Measurements from ENCODE around the gene TLE6. TPM values are rescaled to one million over a fixed set of nuclear protein-coding genes. Genes with fewer than 3 reads are reported as not detected.

The TLE6 gene
- total and polyA plus RNA-seq, 2 of the 13 experiments (the other 11 are each of a cell fraction or from before 2014, with no cell fraction given), result 0.24 to 5.5 TPM

DNA sequence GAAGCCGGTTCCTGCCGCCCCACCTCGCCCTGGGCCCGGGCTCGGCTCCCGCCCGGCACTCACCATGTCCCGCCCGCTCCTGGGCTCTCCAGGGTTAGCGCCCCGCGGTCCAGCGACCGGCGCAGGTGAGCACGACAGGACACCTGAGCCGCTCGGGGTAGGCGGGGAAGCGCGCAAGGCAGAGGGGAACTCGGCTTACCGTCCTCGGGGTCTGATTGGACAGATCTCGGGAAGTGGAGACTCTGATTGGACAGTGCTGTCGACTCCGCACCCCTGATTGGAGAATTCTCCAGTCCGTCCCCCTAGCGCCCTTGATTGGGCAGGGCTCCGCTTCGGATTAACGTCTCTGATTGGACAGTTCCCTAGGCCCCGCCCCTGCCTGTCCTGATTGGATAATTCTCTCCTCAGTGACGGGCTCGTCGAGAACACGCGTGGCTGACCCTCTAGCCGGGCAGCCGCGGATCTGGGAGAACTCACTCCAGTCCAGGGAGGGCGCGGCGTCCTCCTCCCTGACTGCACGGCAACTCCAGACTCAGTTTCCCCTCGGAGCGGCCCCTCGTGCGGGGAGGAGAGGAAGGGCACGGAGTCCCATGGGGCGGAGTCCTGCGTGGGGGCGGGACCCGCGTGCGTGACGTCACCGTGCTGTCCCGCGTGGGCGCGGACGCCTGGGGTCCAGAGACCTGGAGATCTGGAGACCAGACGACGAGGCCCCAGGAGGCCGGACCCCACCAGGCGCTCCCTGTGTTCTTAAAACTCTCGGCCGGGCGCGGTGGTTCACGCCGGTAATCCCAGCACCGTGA lies 32.4 kb upstream of the TLE6 start, which contains the start of gene ZNF77 (continued):
- TF ChIP-seq, protein P1, sequence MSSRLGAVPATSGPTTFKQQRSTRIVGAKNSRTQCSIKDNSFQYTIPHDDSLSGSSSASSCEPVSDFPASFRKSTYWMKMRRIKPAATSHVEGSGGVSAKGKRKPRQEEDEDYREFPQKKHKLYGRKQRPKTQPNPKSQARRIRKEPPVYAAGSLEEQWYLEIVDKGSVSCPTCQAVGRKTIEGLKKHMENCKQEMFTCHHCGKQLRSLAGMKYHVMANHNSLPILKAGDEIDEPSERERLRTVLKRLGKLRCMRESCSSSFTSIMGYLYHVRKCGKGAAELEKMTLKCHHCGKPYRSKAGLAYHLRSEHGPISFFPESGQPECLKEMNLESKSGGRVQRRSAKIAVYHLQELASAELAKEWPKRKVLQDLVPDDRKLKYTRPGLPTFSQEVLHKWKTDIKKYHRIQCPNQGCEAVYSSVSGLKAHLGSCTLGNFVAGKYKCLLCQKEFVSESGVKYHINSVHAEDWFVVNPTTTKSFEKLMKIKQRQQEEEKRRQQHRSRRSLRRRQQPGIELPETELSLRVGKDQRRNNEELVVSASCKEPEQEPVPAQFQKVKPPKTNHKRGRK (CRISPR knock-in tag; IDR thresholded peaks at IDR 0.05), result no peak
- TF ChIP-seq ATRX (CRISPR knock-in tag; IDR thresholded peaks at IDR 0.05; ENCODE audit: borderline replicate concordance) (no peak), ZNF788 (CRISPR knock-in tag; IDR thresholded peaks at IDR 0.05; ENCODE audit: borderline replicate concordance) (no peak; the same call in 1 of the 2 replicates), FOXA3 (CRISPR knock-in tag; IDR thresholded peaks at IDR 0.05) (peak; percentile 12; the same call in 1 of the 2 replicates), SP140L (CRISPR knock-in tag; IDR thresholded peaks at IDR 0.05; ENCODE audit: borderline replicate concordance) (no peak), ZNF83 (CRISPR knock-in tag; IDR thresholded peaks at IDR 0.05; ENCODE audit: borderline replicate concordance) (no peak), ESRRA (CRISPR knock-in tag; IDR thresholded peaks at IDR 0.05; ENCODE audit: low read depth) (0 out of 2 replicates have a peak, but pooled peaks have one; percentile 16), GFI1 (CRISPR knock-in tag; IDR thresholded peaks at IDR 0.05; ENCODE audit: borderline replicate concordance) (peak; percentile 73; the same call in 1 of the 2 replicates), POLR2AphosphoS5 (IDR thresholded peaks at IDR 0.05; ENCODE audit: low read depth, low read length) (peak; percentile 53; the same call in 1 of the 2 replicates), ISX (CRISPR knock-in tag; conservative IDR thresholded peaks at IDR 0.05) (no peak), ZNF569 (CRISPR knock-in tag; IDR thresholded peaks at IDR 0.05; ENCODE audit: borderline replicate concordance) (no peak)
- TF ChIP-seq, protein P2, sequence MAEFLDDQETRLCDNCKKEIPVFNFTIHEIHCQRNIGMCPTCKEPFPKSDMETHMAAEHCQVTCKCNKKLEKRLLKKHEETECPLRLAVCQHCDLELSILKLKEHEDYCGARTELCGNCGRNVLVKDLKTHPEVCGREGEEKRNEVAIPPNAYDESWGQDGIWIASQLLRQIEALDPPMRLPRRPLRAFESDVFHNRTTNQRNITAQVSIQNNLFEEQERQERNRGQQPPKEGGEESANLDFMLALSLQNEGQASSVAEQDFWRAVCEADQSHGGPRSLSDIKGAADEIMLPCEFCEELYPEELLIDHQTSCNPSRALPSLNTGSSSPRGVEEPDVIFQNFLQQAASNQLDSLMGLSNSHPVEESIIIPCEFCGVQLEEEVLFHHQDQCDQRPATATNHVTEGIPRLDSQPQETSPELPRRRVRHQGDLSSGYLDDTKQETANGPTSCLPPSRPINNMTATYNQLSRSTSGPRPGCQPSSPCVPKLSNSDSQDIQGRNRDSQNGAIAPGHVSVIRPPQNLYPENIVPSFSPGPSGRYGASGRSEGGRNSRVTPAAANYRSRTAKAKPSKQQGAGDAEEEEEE (CRISPR knock-in tag; IDR thresholded peaks at IDR 0.05; ENCODE audit: borderline replicate concordance), result no peak
- TF ChIP-seq, protein P3, sequence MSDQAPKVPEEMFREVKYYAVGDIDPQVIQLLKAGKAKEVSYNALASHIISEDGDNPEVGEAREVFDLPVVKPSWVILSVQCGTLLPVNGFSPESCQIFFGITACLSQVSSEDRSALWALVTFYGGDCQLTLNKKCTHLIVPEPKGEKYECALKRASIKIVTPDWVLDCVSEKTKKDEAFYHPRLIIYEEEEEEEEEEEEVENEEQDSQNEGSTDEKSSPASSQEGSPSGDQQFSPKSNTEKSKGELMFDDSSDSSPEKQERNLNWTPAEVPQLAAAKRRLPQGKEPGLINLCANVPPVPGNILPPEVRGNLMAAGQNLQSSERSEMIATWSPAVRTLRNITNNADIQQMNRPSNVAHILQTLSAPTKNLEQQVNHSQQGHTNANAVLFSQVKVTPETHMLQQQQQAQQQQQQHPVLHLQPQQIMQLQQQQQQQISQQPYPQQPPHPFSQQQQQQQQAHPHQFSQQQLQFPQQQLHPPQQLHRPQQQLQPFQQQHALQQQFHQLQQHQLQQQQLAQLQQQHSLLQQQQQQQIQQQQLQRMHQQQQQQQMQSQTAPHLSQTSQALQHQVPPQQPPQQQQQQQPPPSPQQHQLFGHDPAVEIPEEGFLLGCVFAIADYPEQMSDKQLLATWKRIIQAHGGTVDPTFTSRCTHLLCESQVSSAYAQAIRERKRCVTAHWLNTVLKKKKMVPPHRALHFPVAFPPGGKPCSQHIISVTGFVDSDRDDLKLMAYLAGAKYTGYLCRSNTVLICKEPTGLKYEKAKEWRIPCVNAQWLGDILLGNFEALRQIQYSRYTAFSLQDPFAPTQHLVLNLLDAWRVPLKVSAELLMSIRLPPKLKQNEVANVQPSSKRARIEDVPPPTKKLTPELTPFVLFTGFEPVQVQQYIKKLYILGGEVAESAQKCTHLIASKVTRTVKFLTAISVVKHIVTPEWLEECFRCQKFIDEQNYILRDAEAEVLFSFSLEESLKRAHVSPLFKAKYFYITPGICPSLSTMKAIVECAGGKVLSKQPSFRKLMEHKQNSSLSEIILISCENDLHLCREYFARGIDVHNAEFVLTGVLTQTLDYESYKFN (CRISPR knock-in tag; conservative IDR thresholded peaks at IDR 0.05), result 0 out of 2 replicates have a peak, but pooled peaks have one; percentile 8
- TF ChIP-seq, protein P4, sequence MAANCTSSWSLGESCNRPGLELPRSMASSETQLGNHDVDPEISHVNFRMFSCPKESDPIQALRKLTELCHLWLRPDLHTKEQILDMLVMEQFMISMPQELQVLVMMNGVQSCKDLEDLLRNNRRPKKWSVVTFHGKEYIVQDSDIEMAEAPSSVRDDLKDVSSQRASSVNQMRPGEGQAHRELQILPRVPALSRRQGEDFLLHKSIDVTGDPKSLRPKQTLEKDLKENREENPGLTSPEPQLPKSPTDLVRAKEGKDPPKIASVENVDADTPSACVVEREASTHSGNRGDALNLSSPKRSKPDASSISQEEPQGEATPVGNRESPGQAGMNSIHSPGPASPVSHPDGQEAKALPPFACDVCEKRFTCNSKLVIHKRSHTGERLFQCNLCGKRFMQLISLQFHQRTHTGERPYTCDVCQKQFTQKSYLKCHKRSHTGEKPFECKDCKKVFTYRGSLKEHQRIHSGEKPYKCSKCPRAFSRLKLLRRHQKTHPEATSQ (CRISPR knock-in tag; IDR thresholded peaks at IDR 0.05; ENCODE audit: borderline replicate concordance), result peak; percentile 74; the same call in 1 of the 2 replicates
- TF ChIP-seq, protein P5, sequence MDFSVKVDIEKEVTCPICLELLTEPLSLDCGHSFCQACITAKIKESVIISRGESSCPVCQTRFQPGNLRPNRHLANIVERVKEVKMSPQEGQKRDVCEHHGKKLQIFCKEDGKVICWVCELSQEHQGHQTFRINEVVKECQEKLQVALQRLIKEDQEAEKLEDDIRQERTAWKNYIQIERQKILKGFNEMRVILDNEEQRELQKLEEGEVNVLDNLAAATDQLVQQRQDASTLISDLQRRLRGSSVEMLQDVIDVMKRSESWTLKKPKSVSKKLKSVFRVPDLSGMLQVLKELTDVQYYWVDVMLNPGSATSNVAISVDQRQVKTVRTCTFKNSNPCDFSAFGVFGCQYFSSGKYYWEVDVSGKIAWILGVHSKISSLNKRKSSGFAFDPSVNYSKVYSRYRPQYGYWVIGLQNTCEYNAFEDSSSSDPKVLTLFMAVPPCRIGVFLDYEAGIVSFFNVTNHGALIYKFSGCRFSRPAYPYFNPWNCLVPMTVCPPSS (IDR thresholded peaks at IDR 0.05), result no peak

All from HepG2 (cell line).